SK-N-SH (cell line): ENCODE data around the gene MYO1H.

ENCODE experiments used
- EP300 ChIP-seq, 2 experiments: IDR thresholded peaks; 2 replicates each; pipeline versions ENCODE4 v1.4.0 to v1.6.1; 2012; ENCODE audit warnings: borderline replicate concordance in 1 of 2, low read depth in 1 of 2, low read length in 1 of 2
- MXI1 ChIP-seq: IDR thresholded peaks from 2 replicates; pipeline ENCODE4 v1.6.1; 2012; ENCODE audit warnings: mild to moderate bottlenecking, low read depth, low read length, improper control_type of control experiment
- POLR2AphosphoS5 ChIP-seq: IDR thresholded peaks from 2 replicates; pipeline ENCODE4 v1.6.1; 2012; ENCODE audit warnings: low read depth, low read length
- RAD21 ChIP-seq: IDR thresholded peaks from 2 replicates; pipeline ENCODE4 v1.6.1; 2012; ENCODE audit warnings: mild to moderate bottlenecking, low read length
- SIN3A ChIP-seq: IDR thresholded peaks from 2 replicates; pipeline ENCODE4 v1.6.1; 2012; ENCODE audit warnings: low read depth, mild to moderate bottlenecking, low read length, moderate library complexity, borderline replicate concordance
- TF ChIP-seq, protein P1 (sequence below): fragments of 200-600 bp; sonication (generic); IDR thresholded peaks from 2 replicates; pipeline ENCODE4 v1.6.1; 2017; ENCODE audit warnings: antibody characterized with exemption, mild to moderate bottlenecking, moderate library complexity

DNA sequence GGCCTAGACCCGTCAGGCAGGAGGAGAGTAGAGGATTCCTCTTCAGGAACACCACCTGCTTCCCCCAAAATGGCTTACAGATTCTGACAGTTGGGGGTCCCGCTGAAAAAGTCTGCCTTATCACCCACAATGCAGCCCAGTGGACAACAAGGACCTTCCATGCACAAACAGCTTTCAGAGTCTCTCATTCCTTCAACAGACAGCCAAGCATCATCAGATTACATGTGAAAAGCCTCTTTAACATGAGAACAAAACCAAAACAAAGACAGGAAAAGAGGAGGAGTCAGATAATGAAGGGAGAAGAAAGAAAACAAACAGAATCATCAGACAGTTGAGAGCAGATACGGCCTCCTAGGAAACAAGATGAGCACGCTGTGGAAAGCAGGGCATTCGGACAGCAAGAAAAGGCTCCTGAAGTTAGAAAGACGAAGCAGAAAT, 111.1 kb downstream of the MYO1H start:
- no peak for TF ChIP-seq SIN3A
- TF ChIP-seq EP300 (IDR thresholded peaks at IDR 0.05; ENCODE audit: borderline replicate concordance in 1 of 2, low read depth in 1 of 2, low read length in 1 of 2) = no peak
- TF ChIP-seq RAD21 = no peak
- TF ChIP-seq MXI1 = no peak
- TF ChIP-seq, protein P1, sequence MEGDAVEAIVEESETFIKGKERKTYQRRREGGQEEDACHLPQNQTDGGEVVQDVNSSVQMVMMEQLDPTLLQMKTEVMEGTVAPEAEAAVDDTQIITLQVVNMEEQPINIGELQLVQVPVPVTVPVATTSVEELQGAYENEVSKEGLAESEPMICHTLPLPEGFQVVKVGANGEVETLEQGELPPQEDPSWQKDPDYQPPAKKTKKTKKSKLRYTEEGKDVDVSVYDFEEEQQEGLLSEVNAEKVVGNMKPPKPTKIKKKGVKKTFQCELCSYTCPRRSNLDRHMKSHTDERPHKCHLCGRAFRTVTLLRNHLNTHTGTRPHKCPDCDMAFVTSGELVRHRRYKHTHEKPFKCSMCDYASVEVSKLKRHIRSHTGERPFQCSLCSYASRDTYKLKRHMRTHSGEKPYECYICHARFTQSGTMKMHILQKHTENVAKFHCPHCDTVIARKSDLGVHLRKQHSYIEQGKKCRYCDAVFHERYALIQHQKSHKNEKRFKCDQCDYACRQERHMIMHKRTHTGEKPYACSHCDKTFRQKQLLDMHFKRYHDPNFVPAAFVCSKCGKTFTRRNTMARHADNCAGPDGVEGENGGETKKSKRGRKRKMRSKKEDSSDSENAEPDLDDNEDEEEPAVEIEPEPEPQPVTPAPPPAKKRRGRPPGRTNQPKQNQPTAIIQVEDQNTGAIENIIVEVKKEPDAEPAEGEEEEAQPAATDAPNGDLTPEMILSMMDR = no peak
- TF ChIP-seq POLR2AphosphoS5 = no peak
